Superior temporal gyrus (tissue), 1 donor: Measurements from ENCODE around the gene CACNB2.

Experiments
- DNase-seq: peaks from one replicate; pipeline ENCODE4 v3.0.0-alpha.2; 2016; ENCODE audit errors: extremely low spot score

The CACNB2 gene

DNA sequence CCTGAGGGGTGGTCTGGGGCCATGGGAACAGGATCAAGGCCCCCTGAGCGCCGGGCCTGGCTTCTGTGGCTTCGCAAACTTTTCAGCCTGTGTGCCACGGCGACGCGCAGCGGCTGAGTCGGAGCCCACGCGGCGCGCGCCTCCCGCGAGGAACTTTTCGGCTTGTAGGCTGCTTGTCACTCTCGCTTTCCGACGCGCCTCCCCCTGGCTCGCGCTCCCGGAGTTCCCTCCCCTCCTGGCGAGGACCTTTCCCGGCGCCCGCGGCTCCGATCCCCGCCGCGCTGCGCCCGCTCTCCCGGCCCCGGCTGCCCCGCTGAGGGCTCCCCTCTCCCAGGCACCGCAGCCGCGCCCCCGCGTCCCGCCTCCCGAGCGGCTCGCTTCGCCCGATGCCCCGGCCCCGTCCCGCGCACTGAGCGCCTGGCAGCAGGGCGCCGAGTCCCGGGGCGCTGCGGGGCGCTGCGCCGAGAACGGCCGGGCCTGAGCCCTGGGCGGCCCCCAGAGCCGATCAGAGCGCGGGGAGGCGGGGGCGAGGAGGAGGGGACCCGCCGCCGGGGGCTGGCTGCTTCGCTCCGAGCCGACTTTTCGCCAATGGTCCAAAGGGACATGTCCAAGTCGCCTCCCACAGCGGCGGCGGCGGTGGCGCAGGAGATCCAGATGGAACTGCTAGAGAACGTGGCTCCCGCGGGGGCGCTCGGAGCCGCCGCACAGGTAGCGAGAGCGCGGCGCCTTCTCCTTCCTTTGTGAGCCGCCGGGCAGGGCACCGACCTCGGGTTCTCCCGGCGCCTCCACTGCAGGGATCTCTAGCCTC lies at the start of gene CACNB2:
CACNB2 (plus strand) TSS at position 276 of the 808 bp plus-strand sequence.
- peak; percentile 45 for DNase-seq

- no peak for DNase-seq
Observed at GRCh38 chr10:18094332-18094731, 45.9 kb upstream of the CACNB2 start.

- DNase-seq: no peak
Observed at GRCh38 chr10:18094793-18095192, 45.4 kb upstream of the CACNB2 start.

DNA sequence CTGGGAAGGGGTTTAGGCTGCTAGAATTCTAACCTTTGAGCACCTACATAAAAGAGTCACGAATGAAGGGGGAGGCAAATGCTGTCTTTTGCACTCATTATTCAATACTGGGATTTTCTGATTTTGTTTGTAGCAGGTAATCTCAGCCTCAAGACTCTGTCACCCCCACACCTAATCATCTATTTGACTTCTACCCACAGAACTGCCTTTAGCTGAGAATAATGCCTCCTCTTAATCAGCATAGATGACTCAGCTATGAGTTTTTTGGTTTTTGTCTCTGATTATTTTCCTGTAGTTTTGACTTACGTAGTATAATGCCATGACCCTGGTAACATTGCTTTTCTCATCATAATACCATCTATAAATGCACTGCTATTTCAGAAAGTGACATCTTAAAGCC lies 42.7 kb upstream of the CACNB2 start:
- no peak for DNase-seq

DNA sequence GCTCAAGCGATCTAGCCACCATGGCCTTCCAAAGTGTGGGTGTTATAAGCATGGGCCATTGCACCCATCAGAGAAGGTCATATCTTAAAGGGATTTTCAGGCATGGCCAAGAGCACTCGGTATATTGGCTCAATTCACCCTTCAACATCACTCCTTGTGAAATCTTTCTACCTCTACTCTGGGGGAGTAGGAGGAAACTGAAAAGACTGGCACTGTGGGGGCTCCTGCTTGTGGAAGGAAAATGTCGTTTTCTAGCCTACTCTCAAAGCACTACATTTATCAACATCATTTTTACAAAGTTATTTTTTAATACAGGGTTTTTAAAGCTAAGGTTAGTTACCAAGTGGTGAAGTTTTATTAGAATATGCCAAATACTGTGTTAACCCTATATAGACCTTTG lies 42.0 kb upstream of the CACNB2 start:
- DNase-seq: no peak

DNA sequence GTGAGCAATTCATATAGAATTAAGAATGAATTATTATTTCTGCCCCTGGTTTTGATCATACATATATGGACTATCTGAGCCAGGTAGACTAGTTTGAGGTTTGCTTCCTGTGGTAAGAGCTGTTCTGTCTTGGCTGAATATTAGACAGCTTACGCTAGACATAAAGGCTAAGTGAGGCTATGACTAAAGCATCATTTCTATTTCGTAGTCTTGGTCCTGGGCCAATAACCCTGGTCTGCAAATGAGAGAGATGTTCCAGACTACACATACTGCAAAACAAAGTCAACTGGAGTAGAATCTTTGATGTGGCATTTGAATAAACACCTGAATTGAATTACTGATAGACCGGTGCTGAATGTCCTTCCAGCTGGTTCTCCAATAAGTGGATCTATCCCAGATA lies 40.8 kb upstream of the CACNB2 start:
- DNase-seq: no peak

DNA sequence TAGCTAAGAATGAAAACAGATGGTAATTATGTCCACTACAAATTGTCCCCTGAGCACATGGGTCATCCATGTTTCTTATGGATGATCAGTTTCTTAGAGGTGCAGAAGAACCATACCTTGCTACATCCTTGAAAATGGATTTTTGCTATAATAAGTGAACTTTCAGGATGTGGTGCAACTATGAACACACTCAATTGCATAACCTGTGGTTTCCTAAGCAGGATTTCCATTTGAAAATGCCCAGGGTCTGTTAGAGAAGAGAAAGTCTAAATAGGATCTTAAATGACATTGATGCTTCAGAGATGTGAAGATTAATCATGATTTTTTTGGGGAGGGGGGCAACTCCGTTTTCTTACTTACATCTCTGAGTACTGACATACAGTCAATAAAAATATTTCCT lies 39.6 kb upstream of the CACNB2 start:
- no peak for DNase-seq

DNA sequence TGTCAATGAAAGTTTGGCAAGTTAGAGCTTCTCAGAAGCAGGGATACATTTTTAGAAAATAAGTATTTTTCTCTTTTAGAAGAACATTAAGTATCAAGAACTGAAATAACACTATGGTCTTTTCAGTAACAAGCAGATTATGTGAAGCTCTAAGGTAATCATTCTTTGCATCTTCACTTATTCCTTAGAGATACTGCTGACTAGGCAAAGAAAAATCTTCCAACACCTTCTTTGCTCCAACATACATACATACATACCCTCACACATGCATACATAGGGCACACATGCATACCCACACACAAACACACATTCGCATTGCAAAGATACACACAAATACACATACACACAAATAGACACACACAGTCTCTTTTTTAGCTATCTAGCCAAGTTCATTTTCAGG lies 37.8 kb upstream of the CACNB2 start:
- no peak for DNase-seq

DNA sequence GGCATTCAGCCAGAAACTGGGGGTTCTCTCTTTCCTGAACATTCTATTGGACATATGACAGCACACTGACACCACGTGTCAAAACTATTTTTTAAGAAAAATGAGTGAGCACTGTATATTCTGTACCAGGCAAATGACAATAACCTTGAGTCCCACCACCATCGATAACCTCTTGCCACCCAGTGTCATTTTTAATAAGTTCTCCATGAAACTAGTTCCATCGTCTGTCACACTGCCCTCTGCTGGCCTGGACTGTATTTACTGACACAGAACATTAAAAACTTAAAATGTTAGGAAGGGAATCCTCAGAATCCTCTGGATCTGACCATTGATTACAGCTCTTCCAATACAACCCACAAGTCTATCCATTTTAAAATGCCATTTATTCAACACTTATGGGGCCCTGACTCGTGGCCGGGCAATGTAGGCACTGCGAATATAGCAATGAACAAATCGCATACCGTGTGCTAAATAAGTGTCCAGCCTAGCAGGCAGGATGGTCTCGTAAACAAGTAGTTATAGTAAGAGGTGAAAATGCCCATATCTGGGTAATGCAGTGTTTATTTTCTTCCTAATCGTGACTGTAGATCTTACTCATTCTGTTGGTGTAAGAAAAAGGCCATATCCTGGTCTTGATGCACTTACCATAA lies 35.9 kb upstream of the CACNB2 start:
- DNase-seq: peak; percentile 62

GRCh38 chr10:18109341-18109870 lies 30.8 kb upstream of the CACNB2 start:
- no peak for DNase-seq

DNA sequence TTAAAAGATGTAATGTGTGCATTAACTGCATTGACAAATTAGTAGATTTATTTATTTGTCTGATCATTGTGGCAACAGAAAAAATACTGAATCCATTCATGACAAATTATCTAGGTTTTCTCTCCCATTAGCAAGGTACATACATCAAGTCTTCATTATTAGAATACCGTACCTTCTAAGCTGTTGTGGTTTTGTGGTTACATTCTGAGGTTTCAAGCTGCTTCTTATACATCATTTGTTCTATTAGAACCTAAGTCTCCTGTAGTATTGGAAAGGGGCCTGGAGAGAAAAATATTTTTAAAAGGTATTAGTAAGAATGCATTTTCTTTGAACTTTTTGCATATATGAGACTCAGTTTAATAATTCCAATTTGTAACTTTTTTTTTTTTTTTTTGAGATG lies 26.3 kb upstream of the CACNB2 start:
- no peak for DNase-seq

DNA sequence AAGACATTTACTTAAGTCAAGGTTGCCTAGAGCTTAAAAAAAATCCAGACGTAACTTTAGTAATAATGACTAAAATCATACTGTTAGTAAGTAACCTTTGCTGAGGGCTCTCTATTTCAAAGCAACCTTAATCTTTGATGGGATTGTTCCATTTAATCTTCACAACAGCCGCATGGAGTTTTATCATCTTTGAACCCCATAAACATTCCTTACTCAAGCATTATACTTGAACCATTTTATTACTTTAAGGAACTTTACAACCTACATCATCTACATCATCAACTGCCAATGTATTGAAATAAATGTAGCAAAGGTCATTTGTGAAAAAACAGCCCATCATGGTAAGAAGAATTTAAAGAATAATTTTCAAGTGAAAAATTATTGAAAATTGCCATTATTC lies 22.9 kb upstream of the CACNB2 start:
- no peak for DNase-seq

- DNase-seq: no peak
Observed at GRCh38 chr10:18122753-18123152, 17.5 kb upstream of the CACNB2 start.

DNA sequence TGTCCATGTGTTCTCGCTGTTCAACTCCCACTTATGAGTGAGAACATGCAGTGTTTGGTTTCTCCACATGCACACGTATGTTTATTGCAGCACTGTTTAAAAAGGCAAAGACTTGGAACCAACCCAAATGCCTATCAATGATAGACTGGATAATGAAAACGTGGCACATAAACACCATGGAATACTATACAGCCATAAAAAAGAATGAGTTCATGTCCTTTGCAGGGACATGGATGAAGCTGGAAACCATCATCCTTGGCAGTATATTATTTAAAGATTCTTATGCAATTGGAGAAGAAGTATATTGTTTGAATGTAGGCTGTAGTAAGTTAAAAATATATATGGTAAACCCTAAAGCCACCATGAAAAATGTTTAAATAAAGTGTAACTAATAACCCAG lies 7.2 kb upstream of the CACNB2 start:
- no peak for DNase-seq

DNA sequence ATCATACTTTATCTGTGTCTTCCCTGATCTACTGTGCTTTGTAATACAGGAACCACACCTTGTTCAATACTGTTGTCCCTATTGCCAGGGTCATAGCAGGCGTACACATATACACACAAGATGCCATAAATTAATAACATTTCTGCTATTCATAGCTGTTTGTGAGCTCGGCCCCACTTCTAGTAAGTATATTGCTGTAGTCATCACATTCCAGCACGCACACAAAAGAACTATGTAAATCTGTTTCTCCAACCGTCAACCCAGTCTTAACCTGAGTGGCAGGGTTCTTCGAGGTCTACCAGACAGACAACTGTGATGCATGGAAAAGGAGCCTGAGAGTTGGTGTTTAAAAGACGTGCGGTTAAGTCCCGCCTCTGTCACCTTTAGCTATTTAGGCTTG lies 5.7 kb upstream of the CACNB2 start:
- DNase-seq: no peak

GRCh38 chr10:18134921-18135320 lies 5.3 kb upstream of the CACNB2 start:
- no peak for DNase-seq

DNA sequence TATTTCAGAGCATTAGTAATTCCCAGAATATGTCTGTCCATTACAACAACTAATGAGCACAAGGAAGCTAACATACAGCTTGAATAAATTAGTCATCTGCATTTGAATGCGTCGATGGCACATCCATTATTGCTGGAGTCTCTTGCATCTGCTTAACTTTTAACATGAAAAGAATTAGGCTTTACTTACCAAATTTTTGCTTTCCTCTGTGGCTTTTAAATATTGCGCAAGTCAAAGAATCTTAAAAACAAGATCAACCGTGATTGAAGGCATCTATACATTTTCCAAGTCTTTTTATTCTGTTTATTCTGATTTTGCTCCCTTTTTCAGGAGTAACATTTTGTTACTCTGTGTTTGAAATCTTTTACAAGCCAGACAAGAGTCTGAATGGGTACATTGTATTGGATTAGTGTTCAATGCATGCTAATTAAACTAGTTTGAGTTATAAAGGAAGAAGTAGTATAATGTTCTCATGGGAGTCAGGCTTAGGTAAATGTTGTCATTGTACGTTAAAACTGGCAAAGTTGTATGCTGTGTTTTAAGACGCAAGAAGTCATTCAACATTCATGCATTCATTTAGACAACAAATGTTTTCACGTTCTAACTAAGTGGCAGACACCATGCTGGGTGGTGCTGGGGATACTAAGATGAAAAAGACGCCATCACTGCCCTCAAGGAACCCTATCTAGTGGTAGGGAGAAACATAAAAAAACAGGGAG lies 4.0 kb upstream of the CACNB2 start:
- DNase-seq: no peak

- no peak for DNase-seq
Observed at GRCh38 chr10:18137111-18137510, 3.1 kb upstream of the CACNB2 start.

DNA sequence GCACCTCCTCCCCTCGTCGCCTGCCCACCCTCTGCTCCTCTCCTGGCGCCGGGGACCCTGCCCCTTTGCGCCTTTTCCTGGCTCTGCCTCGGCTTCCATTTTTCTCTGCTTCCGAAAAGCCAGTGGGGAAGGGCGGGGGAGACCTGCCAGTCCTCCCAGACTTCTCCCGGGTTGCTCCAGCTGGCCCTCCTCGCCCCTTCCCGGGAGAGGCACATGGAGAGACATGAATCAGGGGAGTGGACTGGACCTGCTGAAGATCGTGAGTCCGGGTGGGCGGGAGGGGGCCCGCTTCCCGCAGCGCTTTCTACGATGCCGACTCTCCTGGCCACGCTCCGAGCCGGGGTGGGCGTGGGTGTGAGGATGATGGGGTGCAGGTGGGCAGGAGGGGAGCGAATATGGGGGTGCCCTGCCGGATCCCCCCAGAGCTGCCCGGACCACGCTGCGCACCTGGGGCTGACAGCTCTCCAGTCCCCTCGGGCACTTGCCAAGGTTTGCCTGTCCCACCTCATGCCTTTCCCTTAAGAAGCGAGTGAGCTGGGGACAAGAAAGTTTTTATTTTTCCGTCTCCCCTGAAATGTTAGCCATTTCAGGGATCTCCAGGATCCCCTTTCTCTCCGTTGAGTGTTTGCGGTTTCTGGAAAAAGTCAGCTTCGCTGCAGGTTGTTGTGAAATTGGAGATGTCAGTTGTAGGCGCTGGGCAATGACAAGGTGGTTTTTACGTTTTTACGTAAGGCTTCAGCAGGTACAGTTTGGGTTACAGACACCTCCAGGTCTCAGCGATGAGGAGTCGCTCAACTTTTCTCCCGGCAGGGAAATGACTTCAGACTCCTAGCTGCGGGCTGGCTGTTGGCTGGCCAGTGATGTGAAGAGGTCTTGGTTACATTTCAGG lies 977 bp downstream of the CACNB2 start:
- DNase-seq: peak; percentile 34

DNA sequence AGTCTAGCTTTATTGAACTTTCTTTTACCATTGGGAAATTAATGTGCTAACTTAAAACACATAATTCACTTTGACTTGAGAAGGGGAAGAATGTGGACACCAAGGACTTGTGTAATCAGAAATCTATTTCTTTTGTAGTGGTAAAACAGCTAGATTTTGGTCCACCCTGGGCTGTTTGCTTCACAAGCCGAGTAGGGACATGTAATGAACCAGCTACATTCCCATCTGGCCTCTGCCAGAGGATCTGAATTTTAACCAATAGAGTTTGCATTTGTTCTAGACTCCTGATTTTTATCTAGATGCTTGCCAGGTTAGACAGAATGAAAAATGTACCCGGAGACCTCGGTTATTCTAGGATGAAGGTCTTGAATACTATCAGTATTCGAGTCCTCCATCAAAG lies 1.9 kb downstream of the CACNB2 start:
- DNase-seq: peak; percentile 44

DNA sequence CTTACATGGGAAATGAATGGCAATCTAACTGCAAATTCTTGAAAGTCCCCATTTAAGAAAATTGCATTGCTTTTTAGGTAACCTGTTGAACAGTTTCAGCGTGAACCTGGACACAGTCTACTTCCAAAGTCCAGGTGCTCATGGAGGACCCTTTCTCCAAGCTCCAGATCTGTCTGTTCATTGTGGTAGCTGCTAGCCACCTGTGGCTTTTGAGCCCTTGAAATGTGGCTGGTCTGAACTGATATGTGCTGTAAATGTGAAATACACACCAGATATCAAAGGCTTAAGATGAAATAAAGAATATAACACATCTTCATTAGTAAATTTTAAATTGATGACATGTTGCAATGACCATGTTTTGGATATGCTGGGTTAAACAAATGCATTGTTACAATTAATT lies 4.2 kb downstream of the CACNB2 start:
- no peak for DNase-seq

GRCh38 chr10:18144928-18145327 lies 4.7 kb downstream of the CACNB2 start:
- DNase-seq: no peak
